Stimulated activated CD8-positive, alpha-beta memory T cell treated with anti-CD3 and anti-CD28 coated beads, Interleukin-15, amount 100 ng/mL, for 4 hours (primary cell): ENCODE measurements around the gene DBET.
"Not testable (repeated sequence)": the region's sequence is repeated elsewhere in the genome, so short reads cannot be mapped to it uniquely, and the experiment has no call there.

Experiments
- DNase-seq, 2 donors: peaks; one replicate each; pipeline ENCODE4 v3.0.0-alpha.2; 2020; ENCODE audit warnings: low read depth in 2 of 2

Gene DBET

GRCh38 chr4:190049378-190050239, 14.7 kb upstream of the DBET start:
- not testable (repeated sequence) for DNase-seq

GRCh38 chr4:190058997-190059396, 5.3 kb upstream of the DBET start:
- not testable (repeated sequence) for DNase-seq

GRCh38 chr4:190064805-190065204, 503 bp downstream of the DBET start:
- DNase-seq = not testable (repeated sequence)

- DNase-seq = not testable (repeated sequence)
Measured at GRCh38 chr4:190068351-190068750, 4.0 kb downstream of the DBET start.

GRCh38 chr4:190093052-190093451, 28.8 kb downstream of the DBET start:
- not testable (repeated sequence) for DNase-seq

GRCh38 chr4:190094031-190094430, 29.7 kb downstream of the DBET start:
- DNase-seq = not testable (repeated sequence)

GRCh38 chr4:190095335-190095734, 31.0 kb downstream of the DBET start:
- not testable (repeated sequence) for DNase-seq

- DNase-seq = not testable (repeated sequence)
Measured at GRCh38 chr4:190099605-190100004, 35.3 kb downstream of the DBET start.

GRCh38 chr4:190101525-190101924, 37.2 kb downstream of the DBET start:
- DNase-seq = not testable (repeated sequence)

GRCh38 chr4:190106191-190106590, 41.9 kb downstream of the DBET start:
- DNase-seq = not testable (repeated sequence)

GRCh38 chr4:190106611-190107480, 42.5 kb downstream of the DBET start:
- not testable (repeated sequence) for DNase-seq

- DNase-seq = not testable (repeated sequence)
Measured at GRCh38 chr4:190107766-190108485, 43.6 kb downstream of the DBET start.

GRCh38 chr4:190108756-190109155, 44.5 kb downstream of the DBET start:
- DNase-seq = not testable (repeated sequence)

GRCh38 chr4:190109390-190110011, 45.2 kb downstream of the DBET start:
- DNase-seq = not testable (repeated sequence)

- not testable (repeated sequence) for DNase-seq
Measured at GRCh38 chr4:190110033-190110432, 45.7 kb downstream of the DBET start.

- DNase-seq = not testable (repeated sequence)
Measured at GRCh38 chr4:190110570-190111295, 46.4 kb downstream of the DBET start.

- not testable (repeated sequence) for DNase-seq
Measured at GRCh38 chr4:190112879-190113278, 48.6 kb downstream of the DBET start.

- DNase-seq = not testable (repeated sequence)
Measured at GRCh38 chr4:190114991-190115390, 50.7 kb downstream of the DBET start.
